Fibroblast of lung (primary cell): ENCODE results near the gene ERBB4.

Source experiments
- EZH2 ChIP-seq: IDR thresholded peaks from 2 replicates; pipeline ENCODE4 v1.5.1; 2012; ENCODE audit warnings: low read length, control low read depth, mild to moderate bottlenecking; ENCODE audit errors: missing control alignments
- TF ChIP-seq, protein P1 (sequence below), 2 donors: IDR thresholded peaks in 1 of 2; conservative IDR thresholded peaks in 1 of 2; 1 replicate in 1 of 2; 2 replicates in 1 of 2; pipeline ENCODE4 v1.5.1; 2011 to 2012; ENCODE audit warnings: low read length in 2 of 2, control low read depth in 1 of 2, inconsistent platforms in 1 of 2, low read depth in 1 of 2, mild to moderate bottlenecking in 1 of 2

DNA sequence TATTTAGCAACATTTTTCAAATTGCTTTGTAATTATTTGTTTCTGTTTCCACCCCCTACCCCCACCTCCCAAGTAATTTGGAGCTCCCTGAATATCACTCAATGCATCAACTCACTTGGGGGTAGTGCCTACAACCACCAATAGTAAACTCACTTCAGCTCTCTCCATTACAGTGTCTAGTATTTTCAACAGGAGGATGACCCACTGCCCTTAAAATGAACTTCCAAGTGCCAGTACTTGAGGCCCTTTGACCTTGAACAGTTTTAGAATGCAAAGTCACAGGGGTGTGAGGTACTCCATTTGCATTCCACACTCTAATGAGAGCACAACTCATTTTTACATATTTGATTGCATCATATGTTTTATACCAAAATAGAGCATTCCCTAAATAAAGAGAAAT is 523.0 kb downstream of the ERBB4 start:
- TF ChIP-seq, protein P1, sequence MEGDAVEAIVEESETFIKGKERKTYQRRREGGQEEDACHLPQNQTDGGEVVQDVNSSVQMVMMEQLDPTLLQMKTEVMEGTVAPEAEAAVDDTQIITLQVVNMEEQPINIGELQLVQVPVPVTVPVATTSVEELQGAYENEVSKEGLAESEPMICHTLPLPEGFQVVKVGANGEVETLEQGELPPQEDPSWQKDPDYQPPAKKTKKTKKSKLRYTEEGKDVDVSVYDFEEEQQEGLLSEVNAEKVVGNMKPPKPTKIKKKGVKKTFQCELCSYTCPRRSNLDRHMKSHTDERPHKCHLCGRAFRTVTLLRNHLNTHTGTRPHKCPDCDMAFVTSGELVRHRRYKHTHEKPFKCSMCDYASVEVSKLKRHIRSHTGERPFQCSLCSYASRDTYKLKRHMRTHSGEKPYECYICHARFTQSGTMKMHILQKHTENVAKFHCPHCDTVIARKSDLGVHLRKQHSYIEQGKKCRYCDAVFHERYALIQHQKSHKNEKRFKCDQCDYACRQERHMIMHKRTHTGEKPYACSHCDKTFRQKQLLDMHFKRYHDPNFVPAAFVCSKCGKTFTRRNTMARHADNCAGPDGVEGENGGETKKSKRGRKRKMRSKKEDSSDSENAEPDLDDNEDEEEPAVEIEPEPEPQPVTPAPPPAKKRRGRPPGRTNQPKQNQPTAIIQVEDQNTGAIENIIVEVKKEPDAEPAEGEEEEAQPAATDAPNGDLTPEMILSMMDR (conservative IDR thresholded peaks at IDR 0.05 in 1 of 2, IDR thresholded peaks at IDR 0.05 in 1 of 2; ENCODE audit: low read depth in 1 of 2, low read length in 2 of 2): no peak
- no peak for TF ChIP-seq EZH2
